Adrenal gland (tissue), 12 donors: ENCODE results near the gene SSBP3. TPM values are rescaled to one million over a fixed set of nuclear protein-coding genes. Genes with fewer than 3 reads are reported as not detected.

Source experiments
- DNase-seq, 7 donors: peaks; one replicate each; pipeline ENCODE4 v3.0.0-alpha.2; 2019 to 2020
- H3K27ac ChIP-seq, 5 donors: fragments of 200-600 bp; sonication (generic) in 4 of 5; 1 replicate in 3 of 5; 2 replicates in 2 of 5; pipeline versions ENCODE4 v1.5.1 to v1.8.0; 2016 to 2020; ENCODE audit warnings: mild to moderate bottlenecking in 1 of 5
- H3K27me3 ChIP-seq: fragments of 200-600 bp; 2 replicates; pipeline ENCODE4 v1.8.0; 2021
- H3K36me3 ChIP-seq, 2 donors: fragments of 200-600 bp; replicated peaks in 1 of 2; 1 replicate in 1 of 2; 2 replicates in 1 of 2; pipeline versions ENCODE4 v1.5.1 to v1.8.0; 2018 to 2022
- H3K4me1 ChIP-seq, 2 donors: fragments of 200-600 bp; replicated peaks in 1 of 2; 1 replicate in 1 of 2; 2 replicates in 1 of 2; pipeline versions ENCODE4 v1.5.1 to v1.8.0; 2018 to 2021
- H3K4me3 ChIP-seq, 4 donors: fragments of 200-600 bp; sonication (generic) in 3 of 4; one replicate each; pipeline ENCODE4 v1.5.1; 2016 to 2018
- H3K9me3 ChIP-seq, 3 donors: fragments of 200-600 bp; sonication (generic) in 1 of 3; replicated peaks in 1 of 3; 1 replicate in 2 of 3; 2 replicates in 1 of 3; pipeline versions ENCODE4 v1.5.1 to v1.8.0; 2016 to 2021
- CTCF ChIP-seq, 6 experiments: fragments of 450-650 bp in 4 of 6; fragments of 200-600 bp in 2 of 6; sonication (generic) in 1 of 6; IDR thresholded peaks; 1 replicate in 5 of 6; 2 replicates in 1 of 6; pipeline versions ENCODE4 v1.5.1 to v1.8.0; 2016 to 2021; ENCODE audit warnings: antibody characterized with exemption in 6 of 6, mild to moderate bottlenecking in 2 of 6, moderate library complexity in 1 of 6
- POLR2A ChIP-seq, 2 donors: fragments of 450-650 bp; IDR thresholded peaks; one replicate each; pipeline ENCODE4 v1.6.1; 2017; ENCODE audit warnings: antibody characterized with exemption in 2 of 2, mild to moderate bottlenecking in 2 of 2, moderate library complexity in 1 of 2
- WGBS, 4 donors: extraction: QIAGEN DNeasy Blood & Tissue Kit in 2 of 4; methylation state at CpG; one replicate each; pipeline versions ENCODE4 v1.1.5 to v1.1.7; 2013 to 2017; 5-methylcytosine and 5-hydroxymethylcytosine counted together
- intact Hi-C, 2 donors: fragments of 100-400 bp; cut with DNase I; formaldehyde crosslinking; loops; one replicate each; pipeline versions ENCODE4 v1.14.1 to v1.15.0; 2022 to 2023
- polyA plus RNA-seq, 3 donors: library from polyadenylated mRNA; stranded (reverse); fragments of 200-250 nt in 2 of 3; fragments of 350-450 nt in 1 of 3; fragmentation: Illumina TruSeq in 1 of 3; extraction: RNeasy Lipid Tissue Mini Kit (QIAGEN cat#74804) in 1 of 3; gene quantifications; one replicate each; pipeline ENCODE4 v1.2.3, GENCODE V29; 2013 to 2014
- total RNA-seq, 9 donors: library from RNA; depleted of rRNA in 4 of 9; stranded (reverse); fragments of >200 nt in 4 of 9; fragments of 120-200 nt in 1 of 9; fragmentation: NEBNext Ultra II Directional in 1 of 9; extraction: Animal tissue kit (Norgen Biotek cat#: 25700) in 1 of 9; gene quantifications; one replicate each; pipeline versions ENCODE4 v1.1.0 to v1.2.4, GENCODE V29; 2013 to 2023
- donor health status: healthy with polysubstance abuse.
- donor health status: Bipolar disorder and iron deficiency.
- donor health status: DM: yes; HTN: yes; CAD: no.
- donor health status: DM: no; HTN: no; CAD: no.
- donor health status: DM: no; HTN: no; CAD: no.
- donor health status: DM: yes; HTN: yes; CAD: no.

SSBP3 gene
- total and polyA plus RNA-seq, 12 donors = 15.3 to 150 (median 66.0) TPM

- Histone ChIP-seq H3K27ac (peak overlapping the region in 2 of 5 donors; percentile 36 to 89), H3K4me3 (no peak overlapping the region), H3K27me3 (no peaks in the 10 kb centered on the region), H3K4me1 (peaks cover 19 to 26% of the 10 kb centered on the region in 2 donors), H3K9me3 (no peaks in the 10 kb centered on the region), H3K36me3 (peaks cover 0 to 26% of the 10 kb centered on the region in 2 donors)
- intact Hi-C loops = no loop called here
- TF ChIP-seq POLR2A (IDR thresholded peaks at IDR 0.05) (no peak), CTCF (IDR thresholded peaks at IDR 0.05) (no peak)
- 57 to 63% (median 60%) methylated on average over 2 to 4 of the region's 4 CpGs for WGBS, 4 donors
- peak in 3 of 7 donors; percentile 49 to 63 (median 63) for DNase-seq
Measured at GRCh38 chr1:54245501-54245900, 160.7 kb downstream of the SSBP3 start.

- Histone ChIP-seq H3K27me3 (no peaks in the 10 kb centered on the region), H3K4me1 (peaks cover 10 to 17% of the 10 kb centered on the region in 2 donors), H3K4me3 (no peak overlapping the region), H3K27ac (no peak overlapping the region), H3K36me3 (peaks cover 0 to 27% of the 10 kb centered on the region in 2 donors), H3K9me3 (no peaks in the 10 kb centered on the region)
- WGBS, 4 donors = 88 to 94% (median 89%) methylated on average over 7 of the region's 7 CpGs
- DNase-seq = no peak
- TF ChIP-seq POLR2A (IDR thresholded peaks at IDR 0.05) (no peak), CTCF (IDR thresholded peaks at IDR 0.05) (no peak)
- intact Hi-C loops = no loop called here
Measured at GRCh38 chr1:54244655-54245054, 161.5 kb downstream of the SSBP3 start.

GRCh38 chr1:54243022-54243421 is 163.2 kb downstream of the SSBP3 start:
- H3K9me3 ChIP-seq = no peaks in the 10 kb centered on the region
- intact Hi-C loops = no loop called here
- no peak overlapping the region for H3K4me3 ChIP-seq
- 89 to 94% (median 92%) methylated on average over 13 of the region's 13 CpGs for WGBS, 4 donors
- no peak overlapping the region for H3K27ac ChIP-seq
- no peak for DNase-seq
- H3K4me1 ChIP-seq = peaks cover 10 to 16% of the 10 kb centered on the region in 2 donors
- TF ChIP-seq CTCF (IDR thresholded peaks at IDR 0.05) (no peak), POLR2A (IDR thresholded peaks at IDR 0.05) (no peak)
- H3K36me3 ChIP-seq = peaks cover 0 to 40% of the 10 kb centered on the region in 2 donors
- H3K27me3 ChIP-seq = no peaks in the 10 kb centered on the region

GRCh38 chr1:54241364-54241763 is 164.8 kb downstream of the SSBP3 start:
- H3K4me3 ChIP-seq = no peak overlapping the region
- peaks cover 10 to 11% of the 10 kb centered on the region in 2 donors for H3K4me1 ChIP-seq
- H3K27ac ChIP-seq = peak overlapping the region in 1 of 5 donors; percentile 8
- TF ChIP-seq POLR2A (IDR thresholded peaks at IDR 0.05) = no peak
- no peak for TF ChIP-seq CTCF (IDR thresholded peaks at IDR 0.05)
- H3K36me3 ChIP-seq = peaks cover 0 to 53% of the 10 kb centered on the region in 2 donors
- 73 to 91% (median 80%) methylated on average over 4 to 6 of the region's 6 CpGs for WGBS, 4 donors
- intact Hi-C loops = no loop called here
- no peaks in the 10 kb centered on the region for H3K27me3 ChIP-seq
- no peak for DNase-seq
- no peaks in the 10 kb centered on the region for H3K9me3 ChIP-seq
